ENCODE results near the gene TPRG1. TPM values are rescaled to one million over a fixed set of nuclear protein-coding genes. Genes with fewer than 3 reads are reported as not detected.

Gene TPRG1
- total RNA-seq, 1 donor from 2014 or later: 0.94 TPM

DNA sequence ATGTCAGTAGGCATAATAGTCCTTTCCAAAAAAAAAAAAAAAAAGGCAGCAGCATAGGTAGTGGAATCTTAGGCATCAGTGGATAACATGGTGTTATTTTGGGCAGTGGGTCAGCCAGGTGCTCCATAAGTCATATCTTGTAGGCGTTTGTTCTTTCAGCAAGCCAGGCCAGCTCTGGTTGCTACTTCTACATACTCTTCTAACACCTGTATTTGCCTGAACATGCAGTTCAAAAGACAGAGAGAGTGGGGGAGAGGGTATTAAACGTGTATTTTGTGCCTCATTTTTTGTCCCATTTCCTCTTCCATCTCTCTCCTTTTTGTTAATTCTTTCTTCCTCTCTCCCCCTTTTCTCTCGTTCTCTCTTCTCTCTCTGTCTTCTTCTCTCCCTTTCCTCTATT is 110.4 kb downstream of the TPRG1 start:
- DNase-seq (ENCODE audit: low read depth): no peak

DNA sequence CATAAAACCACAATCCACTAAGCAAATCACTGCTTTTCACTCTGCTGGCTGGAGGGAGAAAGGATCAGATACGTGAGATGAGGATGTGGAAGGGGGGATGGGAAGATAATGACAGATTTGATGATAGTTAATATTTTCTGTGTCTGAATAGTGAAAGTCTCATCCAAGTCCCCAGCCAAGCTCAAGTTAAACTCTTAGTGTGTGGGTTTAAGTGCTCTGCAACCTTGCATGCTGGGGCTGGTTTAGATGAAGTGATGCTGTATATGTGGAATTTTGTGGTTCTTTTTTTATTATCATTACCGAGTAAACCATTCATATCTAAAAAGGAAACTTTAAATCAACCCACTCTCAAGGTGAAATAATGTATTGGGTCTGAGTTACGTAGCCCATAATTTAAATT is 111.0 kb downstream of the TPRG1 start:
- no peak for DNase-seq (ENCODE audit: low read depth)

DNA sequence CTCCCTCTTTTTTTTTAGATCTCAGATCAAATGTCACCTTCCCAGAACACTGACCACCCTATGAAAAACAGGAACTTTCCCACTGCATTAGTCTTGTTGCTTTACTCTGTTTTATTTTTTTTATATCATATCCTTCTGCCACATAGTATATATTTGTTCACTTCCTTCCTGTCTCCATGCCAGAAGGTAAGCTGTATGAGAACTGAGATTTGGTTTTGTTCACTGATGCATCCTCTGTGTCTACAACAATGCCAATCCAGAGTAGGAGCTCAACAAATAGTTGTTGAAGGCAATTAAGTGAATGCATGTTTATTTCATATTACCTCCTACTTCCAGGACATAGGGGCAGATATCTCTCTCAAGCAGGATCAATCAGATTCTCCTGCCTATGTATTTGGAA is 114.4 kb downstream of the TPRG1 start:
- DNase-seq (ENCODE audit: low read depth): no peak

DNA sequence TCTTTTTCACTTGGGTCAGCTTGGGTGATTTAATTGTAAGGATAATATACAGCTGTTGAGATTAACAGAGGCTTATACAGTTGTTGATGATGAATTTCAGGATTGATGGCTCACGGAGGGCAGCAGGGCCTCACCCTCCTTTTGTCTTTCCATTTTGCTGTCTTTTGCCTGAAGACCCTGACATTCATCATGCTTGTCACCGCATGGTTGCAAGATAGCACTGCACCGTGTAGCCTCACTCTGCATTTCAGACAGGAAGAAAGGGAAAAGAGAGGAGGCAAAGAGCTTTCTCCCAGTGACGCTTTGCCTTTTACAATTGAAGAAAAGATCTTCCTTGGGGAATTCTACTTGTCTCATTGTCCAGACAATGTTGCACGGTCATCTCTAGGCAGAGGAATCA is 115.1 kb downstream of the TPRG1 start:
- DNase-seq (ENCODE audit: low read depth): no peak

DNA sequence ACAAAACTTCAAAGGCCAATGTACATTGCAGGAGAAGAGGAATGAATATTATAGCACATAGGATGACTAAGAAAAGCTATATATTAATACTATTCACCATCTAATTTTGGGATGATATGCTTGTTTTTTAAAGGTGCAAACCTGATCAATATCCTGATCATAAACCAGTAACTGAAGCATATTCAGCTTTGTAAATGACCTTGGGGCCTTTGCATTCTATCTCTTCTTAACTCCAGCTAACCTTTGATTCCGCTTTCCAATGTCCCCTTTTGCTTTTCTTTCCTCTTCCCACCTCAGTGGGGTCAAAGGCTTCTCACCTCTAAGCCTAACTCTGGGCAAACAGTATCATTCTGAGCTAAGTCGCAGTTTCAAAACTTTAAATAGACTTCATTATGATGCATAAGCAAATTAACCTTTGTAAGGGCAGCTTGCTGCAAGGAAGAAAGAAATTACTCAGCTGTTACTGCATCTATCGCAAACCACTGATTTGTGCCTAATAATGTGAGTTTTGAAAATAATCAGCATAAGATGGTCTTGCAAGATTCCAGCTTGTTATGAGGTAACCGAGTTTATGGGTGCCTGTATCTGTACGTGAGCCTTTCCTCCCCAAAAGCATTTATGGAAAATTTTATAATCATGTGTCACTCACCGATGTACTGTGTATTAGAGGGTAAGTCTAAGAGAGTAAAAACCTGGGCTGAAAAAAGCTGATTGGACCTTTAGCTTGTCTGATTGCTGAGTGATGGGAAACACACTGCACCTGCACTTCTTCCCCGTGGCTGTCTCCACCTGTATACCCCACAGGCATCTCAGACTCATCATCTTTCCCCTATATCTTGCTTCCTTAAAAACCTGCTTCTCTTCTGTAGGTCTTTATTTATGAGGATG is 116.8 kb downstream of the TPRG1 start:
- no peak for DNase-seq (ENCODE audit: low read depth)

DNA sequence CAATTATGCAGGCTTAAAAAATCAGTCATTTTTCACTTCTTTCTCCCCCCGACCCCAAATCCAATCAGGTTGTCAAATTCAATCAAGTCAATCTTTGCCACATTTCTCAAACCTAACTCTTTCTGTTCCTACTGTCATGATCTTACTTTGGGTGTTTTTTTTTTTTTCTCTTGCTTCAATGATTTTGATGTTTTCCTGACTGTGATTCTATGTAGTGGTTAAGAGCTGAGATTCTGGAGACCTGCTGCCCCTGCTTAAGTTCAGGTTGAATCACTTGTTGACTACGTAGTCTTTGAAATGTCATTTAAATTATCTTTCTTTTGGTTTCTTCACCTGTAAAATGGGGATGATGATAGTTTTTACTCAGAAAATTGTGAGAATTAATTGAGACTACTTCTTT is 117.5 kb downstream of the TPRG1 start:
- DNase-seq (ENCODE audit: low read depth): no peak

DNA sequence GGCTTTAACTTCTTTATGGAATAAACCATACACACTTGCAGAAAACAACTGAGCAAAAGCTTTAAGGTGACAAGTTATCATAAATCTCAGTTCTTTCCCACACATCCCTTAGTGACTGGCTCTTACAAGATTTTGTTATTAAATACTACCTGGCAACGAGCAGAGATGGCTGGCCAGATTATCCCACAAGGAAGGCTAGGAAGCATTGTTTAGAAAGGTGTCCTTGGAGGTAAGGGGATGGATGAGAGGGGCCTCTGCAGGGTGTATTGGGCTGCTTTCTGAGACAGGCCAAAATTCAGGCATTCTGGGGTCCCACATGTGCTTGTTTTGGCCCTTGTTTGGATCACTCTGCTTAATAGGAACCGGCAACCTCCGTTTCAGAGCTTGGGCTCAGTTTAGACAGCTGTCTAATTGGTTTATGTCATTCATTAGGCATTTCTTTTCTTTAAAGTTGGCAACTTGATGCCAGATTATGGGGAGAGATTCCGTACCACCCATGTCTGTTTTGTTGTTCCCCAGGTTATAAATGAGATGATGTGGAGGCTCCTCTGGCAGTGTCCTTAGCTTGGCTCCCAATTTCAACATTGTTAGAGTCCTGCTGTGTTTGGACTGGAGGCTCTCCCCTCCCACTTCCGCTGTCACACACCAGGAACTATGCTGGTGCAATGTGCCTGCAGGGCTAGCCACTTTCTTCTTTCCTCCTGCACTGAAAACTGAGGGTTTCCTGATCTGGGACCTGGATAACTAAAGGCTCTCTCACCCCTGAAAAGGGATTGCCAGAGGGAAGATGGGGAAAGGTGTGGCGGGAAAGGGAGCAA is 121.1 kb downstream of the TPRG1 start:
- no peak for DNase-seq (ENCODE audit: low read depth)

DNA sequence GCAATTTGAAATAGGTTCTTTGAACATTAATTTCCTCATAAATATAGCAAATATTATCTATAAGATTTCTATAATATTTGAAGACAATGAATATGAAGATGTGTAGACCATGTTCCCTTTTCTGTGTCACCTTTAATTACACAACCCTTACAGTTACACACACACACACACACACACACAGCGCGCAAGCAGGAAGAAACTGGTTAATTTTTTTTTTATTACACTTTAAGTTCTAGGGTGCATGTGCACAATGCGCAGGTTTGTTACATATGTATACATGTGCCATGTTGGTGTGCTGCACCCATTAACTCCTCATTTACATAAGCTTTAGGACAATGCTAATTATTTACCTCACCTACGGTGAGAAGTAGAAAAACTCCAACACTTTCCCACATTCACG is 122.9 kb downstream of the TPRG1 start:
- DNase-seq (ENCODE audit: low read depth): no peak

DNA sequence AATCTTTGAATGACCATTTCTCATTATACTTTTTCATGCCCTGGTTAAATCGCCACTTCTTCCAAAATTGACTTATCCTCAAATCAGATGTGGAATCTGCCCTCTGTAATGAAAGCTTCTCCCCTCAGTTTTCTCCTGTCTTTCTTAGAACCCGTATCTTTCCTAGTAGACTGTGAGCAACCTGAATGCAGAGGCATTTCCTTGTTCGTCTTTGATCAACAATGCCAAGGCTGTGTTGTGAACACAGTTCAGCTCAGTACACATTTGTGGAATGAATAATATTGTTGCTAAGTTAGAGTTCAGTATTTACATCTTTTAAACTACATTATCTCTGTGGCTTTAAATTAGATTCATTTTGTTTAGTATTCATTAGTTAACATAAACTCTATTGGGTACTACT is 123.3 kb downstream of the TPRG1 start:
- no peak for DNase-seq (ENCODE audit: low read depth)

DNA sequence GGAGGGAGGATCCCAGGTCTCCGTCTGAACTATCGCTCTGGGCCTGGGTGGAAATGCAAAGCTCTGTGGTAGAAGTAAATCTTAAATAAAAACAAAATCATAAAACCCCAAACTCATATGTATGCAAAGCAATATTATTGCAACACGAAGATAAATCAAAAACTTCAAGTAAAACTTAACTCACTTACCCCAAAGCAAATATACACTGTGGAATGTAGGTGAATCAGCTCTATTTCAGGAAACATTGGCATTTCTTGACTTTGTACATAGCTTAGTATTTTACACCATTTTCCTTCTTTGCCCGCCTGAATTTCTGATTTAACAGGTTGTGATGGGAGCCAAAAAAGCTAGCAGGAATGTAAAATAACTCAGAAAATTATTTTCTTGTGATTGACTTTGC is 126.2 kb downstream of the TPRG1 start:
- DNase-seq (ENCODE audit: low read depth): no peak

DNA sequence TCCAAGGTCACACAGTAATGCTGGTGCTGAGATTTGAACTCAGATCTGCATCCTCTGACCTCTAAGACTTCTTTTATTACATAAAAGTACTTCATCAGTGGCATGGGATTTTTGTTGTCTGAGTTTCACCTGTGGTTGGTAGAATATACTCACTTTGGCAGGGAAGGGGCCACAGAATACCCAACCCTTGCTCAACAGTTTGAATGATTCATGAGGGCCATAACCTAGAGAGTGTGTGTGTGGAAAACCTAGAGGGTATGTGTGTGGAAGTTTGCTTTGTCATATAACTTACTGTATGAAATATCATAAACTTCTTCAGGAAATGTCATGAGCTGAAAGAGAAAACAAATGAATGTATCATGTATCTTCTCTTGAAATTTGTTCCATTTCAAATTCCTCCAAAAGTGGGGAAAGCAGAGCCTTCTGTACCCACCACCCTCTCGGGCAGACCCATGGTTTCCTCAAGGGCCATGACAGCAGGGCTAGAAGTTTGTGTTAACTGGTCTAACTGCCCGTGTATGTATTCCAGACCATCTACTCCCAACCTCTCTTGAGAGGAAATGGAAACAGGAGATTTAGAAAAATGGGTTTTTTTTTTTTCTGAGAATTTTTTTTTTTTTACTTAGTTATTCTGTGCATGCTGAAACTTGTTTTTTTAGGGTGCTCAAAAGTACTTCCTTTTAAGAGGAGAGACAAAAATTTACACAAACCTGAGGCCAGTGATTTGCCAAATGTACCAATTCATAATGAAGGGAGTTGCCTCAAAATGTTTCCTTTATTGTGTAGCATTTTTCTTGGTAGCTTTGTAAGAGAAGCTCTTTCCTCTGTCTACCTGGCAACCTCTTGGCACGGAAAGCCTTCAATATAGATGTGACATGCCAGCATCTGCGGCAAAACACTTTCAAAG is 127.0 kb downstream of the TPRG1 start:
- DNase-seq (ENCODE audit: low read depth): peak; percentile 44

DNA sequence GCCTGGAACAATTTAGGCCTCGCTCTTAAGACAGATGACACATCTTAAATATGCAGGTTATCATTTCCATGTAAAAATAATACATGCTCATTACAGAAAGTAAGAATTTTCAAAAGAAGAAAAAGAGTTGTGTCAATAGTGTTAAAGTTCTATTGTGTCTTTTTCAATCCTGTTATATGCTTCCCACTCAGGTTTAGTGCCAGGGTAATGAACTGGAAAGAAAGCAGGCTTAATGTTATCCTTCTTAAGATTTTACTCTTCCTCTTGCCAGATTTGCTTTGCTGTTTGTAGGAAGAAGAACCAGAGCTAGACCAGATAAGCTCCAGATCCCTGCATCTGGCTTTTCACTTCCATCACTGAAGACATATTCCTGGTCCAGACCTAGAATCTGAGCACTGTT is 128.6 kb downstream of the TPRG1 start:
- peak; percentile 9 for DNase-seq (ENCODE audit: low read depth)

DNA sequence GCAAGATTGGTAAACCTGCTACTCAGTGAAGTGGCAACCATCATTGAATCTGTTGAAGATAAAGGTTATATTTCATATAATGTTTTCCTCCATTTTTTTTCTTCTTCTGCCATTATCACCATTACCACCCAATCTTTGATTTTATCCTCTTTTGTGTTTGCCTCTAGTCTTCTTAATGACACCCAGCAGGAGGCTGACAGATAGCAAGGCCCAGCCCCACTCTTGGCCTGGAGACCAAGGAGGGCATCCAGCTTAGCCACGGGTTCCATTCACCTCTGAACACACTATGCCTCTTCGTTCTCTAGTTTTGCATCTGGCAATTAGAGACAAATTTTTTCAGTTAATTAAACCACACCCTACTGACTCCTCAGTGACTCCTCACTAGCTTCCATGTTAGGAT is 129.7 kb downstream of the TPRG1 start:
- no peak for DNase-seq (ENCODE audit: low read depth)

DNA sequence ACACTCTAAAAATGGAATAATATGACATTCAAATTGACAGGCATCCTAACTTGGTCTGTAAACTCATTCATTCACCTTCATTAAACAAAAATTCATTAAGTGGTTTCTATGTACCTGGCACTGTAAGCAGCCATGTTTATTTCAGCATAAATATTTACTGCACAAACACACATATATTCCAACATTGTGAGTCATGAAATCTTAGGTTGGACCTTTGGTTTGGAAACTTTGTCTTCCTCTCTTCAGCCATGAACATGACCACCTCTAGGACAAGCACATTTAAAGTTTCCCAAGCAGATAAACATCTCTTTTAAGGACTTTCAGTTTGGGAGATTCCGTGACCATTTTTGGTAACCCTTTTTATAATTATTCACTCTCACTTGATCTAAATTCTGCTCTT is 131.8 kb downstream of the TPRG1 start:
- DNase-seq (ENCODE audit: low read depth): peak; percentile 42

DNA sequence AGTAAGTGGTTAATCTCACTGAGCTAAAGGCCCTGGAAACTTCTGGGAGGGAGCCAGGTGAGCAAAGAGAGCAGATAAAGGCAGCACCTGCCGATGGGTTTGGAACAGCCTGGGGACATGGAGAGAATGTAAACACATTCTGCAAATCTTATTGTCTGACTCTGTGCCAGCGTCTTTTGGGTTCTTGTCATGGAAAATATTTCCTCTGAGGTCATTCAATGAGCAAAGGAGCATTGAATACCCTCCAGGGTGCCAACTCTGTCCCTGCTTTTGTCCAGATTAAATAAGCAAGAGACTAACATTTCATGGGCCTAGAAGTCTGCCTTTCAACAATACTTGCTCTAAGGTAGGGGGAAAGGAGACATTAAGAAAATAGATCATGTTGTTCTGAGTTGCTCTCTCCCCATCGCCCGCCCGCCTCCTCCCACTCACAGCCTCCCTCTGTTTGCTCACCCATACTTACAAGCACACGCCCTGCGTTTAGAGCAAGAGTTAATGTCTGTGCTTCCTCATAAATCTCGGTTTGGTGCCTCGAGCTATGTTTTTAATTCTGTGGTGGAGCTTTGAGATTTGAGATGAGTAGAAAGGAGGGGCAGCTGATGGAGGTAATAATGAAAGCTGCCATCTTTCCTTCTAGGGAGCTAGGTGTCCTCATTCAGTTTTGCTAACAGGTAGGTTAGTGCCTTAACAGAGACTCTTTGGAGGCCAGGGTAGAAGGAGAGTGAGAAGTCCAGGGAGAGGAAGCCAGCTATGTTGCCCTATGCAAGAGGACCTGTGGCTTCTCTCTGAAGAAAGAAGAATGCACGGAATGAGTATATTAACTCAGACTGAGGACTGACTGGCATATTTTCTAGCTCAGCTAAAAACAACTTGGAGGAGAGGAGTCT is 132.9 kb downstream of the TPRG1 start:
- peak; percentile 62 for DNase-seq (ENCODE audit: low read depth)

DNA sequence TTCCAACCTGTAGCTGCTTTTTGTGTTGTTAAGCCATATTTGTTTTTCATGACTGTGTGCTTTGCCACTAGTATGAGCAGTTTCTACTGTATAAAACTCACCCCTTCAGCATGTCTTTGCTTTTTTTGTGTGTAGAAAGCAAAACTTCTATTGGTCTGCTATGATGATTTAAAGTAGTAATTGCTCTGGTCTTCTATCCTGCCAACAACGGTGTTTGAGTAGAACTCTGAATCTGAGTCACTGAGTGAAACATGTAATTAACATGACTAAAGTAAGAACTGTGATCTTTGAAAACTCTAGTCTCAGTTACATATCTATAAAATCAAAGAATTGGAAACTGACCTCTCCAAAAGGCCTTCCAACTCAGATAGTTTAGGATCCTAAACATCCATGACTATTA is 133.6 kb downstream of the TPRG1 start:
- peak; percentile 25 for DNase-seq (ENCODE audit: low read depth)

DNA sequence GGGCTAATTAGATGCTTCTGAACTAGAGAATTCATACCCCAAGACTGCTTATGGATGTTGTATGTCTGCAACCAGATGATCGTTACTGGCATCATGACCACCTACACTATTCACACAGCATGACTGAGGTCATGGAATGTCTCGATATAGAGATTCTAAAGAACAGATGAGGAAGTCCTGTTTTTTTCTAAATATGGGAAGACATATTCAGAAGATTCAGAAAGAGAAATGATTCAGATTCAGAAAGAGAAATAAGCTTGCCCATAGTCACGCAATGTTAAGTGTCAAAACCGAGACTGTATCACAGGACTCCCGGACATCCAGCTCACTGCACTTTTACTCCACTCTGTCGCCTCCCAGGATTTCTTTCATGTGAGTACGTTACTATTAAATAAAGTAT is 136.2 kb downstream of the TPRG1 start:
- no peak for DNase-seq (ENCODE audit: low read depth)

DNA sequence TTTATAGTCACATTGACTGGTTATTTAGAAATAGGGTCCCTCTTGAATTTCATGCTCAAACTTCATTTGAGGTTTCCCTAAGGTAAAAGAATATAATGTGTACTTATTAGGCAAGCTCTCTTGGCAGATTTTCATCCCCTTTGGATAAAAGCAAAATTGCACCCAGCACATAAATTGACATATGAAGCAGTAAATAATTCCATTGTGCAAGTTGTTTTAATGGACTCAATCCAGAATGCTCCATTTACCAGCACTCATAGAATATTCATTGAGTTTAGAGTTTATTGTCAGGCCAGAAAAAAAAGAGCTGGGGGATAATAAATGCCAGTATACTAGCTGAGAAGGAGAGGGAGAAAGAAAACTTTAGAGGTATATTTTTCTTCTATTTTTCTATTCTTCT is 136.8 kb downstream of the TPRG1 start:
- DNase-seq (ENCODE audit: low read depth): peak; percentile 72

DNA sequence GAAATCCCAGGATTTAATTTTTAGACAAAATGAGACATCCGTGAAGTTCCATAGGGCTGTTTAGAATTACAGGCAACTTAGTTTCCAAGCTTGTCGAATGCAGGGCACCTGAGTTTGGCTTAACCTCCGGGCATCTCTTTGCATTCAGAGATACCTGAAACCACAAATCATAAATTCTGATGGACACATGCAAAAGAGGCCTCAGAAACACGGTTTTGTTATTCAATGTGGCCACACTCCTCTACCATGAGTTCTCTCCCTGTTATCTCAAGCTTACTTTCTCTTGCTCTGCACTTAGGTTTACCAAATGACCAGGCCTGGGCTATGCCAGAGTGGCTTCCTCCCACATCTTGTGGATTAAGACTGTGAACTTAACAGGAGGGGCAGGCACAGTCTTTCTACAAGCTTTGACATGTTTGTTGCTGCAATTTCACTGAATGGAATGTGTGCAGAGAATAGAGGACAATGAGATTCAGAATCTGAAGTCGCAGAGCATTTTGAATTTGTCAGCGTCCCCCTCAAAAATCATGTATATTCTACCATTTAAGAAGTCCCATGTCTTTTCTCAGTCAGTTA is 137.7 kb downstream of the TPRG1 start:
- DNase-seq (ENCODE audit: low read depth): peak; percentile 7

DNA sequence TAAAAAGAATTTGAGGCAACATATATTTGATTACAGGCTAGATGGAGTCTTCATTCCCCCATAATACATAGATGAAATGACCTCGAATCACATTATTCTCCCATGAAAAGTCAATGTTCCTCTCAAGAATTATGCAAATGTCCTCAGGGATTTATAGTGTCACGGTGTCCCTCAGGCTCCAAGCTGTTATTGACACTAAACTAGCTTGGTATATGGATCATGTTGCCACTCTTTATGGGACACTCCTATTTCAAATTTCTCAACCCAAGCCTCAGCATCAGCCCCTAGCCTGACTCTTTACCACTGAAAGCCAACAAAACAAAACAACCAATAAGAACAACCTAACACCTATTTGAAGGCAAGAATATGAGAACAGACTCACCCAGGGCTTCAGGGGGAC is 139.8 kb downstream of the TPRG1 start:
- DNase-seq (ENCODE audit: low read depth): no peak

DNA sequence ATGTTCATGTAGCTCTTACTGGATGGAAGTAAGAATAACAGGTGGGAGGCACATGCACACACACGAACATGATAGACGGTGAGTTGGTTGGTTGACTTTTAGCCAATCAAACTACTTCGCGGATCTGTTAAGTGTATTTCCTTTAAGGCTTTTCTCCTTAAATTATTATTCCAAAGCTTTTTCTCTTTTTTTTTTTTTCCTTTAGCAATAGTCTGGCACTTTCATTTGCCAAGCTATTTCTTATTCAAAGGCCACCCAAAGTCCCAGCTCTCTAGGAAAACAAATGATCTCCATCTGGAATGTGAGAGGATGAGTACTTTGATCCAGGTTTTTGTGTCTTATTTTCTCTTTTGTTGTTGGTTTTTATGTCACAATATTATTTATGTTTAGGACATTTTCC is 141.1 kb downstream of the TPRG1 start:
- DNase-seq (ENCODE audit: low read depth): no peak
